ENCODE results near the gene TXNRD3. TPM values are rescaled to one million over a fixed set of nuclear protein-coding genes. Genes with fewer than 3 reads are reported as not detected.
A peak's percentile ranks its signal among the peaks of the same experiment; 100 is the strongest.
"Not testable (repeated sequence)": the region's sequence is repeated elsewhere in the genome, so short reads cannot be mapped to it uniquely, and the experiment has no call there.

Gene TXNRD3
- total and polyA plus RNA-seq, 12 donors: 2.1 to 7.8 (median 5.4) TPM

GRCh38 chr3:126607214-126607908, 47.6 kb downstream of the TXNRD3 start:
- peaks cover 0 to 9% (median 0%) of the 10 kb centered on the region in 9 donors for H3K4me1 ChIP-seq
- no peaks in the 10 kb centered on the region for H3K27me3 ChIP-seq
- peaks cover 0 to 89% (median 17%) of the 10 kb centered on the region in 9 donors for H3K36me3 ChIP-seq
- intact Hi-C loops (cut with DNase I): no loop called here
- no peak overlapping the region for H3K27ac ChIP-seq
- ATAC-seq: peak in 4 of 8 donors; percentile 67 to 87 (median 76)
- WGBS, 2 donors: 72 to 81% methylated on average over 11 of the region's 11 CpGs
- no peak for TF ChIP-seq CTCF (IDR thresholded peaks at IDR 0.05)
- DNase-seq: no peak
- no peaks in the 10 kb centered on the region for H3K9me3 ChIP-seq
- no peak overlapping the region for H3K4me3 ChIP-seq

GRCh38 chr3:126606001-126606400, 48.9 kb downstream of the TXNRD3 start:
- WGBS, 2 donors: 72 to 80% methylated on average over 3 of the region's 3 CpGs
- Histone ChIP-seq H3K27ac (no peak overlapping the region), H3K36me3 (peaks cover 0 to 84% (median 17%) of the 10 kb centered on the region in 9 donors), H3K4me1 (peaks cover 0 to 9% (median 0%) of the 10 kb centered on the region in 9 donors), H3K4me3 (no peak overlapping the region), H3K27me3 (no peaks in the 10 kb centered on the region), H3K9me3 (no peaks in the 10 kb centered on the region)
- DNase-seq: no peak
- ATAC-seq: no peak
- no peak for TF ChIP-seq CTCF (IDR thresholded peaks at IDR 0.05)
- intact Hi-C loops (cut with DNase I): no loop called here

- intact Hi-C loops (cut with DNase I): no loop called here
- no peaks in the 10 kb centered on the region for H3K27me3 ChIP-seq
- 91% methylated on average over 6 of the region's 6 CpGs for WGBS, 2 donors
- no peaks in the 10 kb centered on the region for H3K9me3 ChIP-seq
- H3K27ac ChIP-seq: no peak overlapping the region
- H3K36me3 ChIP-seq: peaks cover 0 to 71% (median 6%) of the 10 kb centered on the region in 9 donors
- ATAC-seq (no peak), DNase-seq (no peak)
- TF ChIP-seq CTCF (IDR thresholded peaks at IDR 0.05): no peak
- H3K4me3 ChIP-seq: no peak overlapping the region
- peaks cover 0 to 9% (median 0%) of the 10 kb centered on the region in 9 donors for H3K4me1 ChIP-seq
Measured at GRCh38 chr3:126604691-126605090, 50.2 kb downstream of the TXNRD3 start.

GRCh38 chr3:126599101-126599500, 55.8 kb downstream of the TXNRD3 start:
- Histone ChIP-seq H3K27me3 (no peaks in the 10 kb centered on the region), H3K4me3 (no peak overlapping the region), H3K4me1 (no peaks in the 10 kb centered on the region), H3K36me3 (peaks cover 0 to 18% (median 0%) of the 10 kb centered on the region in 9 donors), H3K9me3 (peaks cover 0 to 5% (median 0%) of the 10 kb centered on the region in 11 donors), H3K27ac (no peak overlapping the region)
- 0 to 2% methylated on average over 1 of the region's 1 CpG for WGBS, 2 donors
- intact Hi-C loops (cut with DNase I): no loop called here
- no peak for TF ChIP-seq CTCF (IDR thresholded peaks at IDR 0.05)
- no peak for ATAC-seq
- no peak for DNase-seq

- intact Hi-C loops (cut with DNase I); DNase-seq; ATAC-seq; H3K4me1 ChIP-seq; H3K27me3 ChIP-seq; H3K4me3 ChIP-seq; H3K36me3 ChIP-seq; H3K27ac ChIP-seq: not testable (repeated sequence)
- 91 to 96% methylated on average over 4 of the region's 4 CpGs for WGBS, 2 donors
- H3K9me3 ChIP-seq: peaks cover 0 to 11% (median 0%) of the 10 kb centered on the region in 11 donors
Measured at GRCh38 chr3:126595479-126595878, 59.4 kb downstream of the TXNRD3 start.

- H3K27me3 ChIP-seq; H3K4me3 ChIP-seq; H3K27ac ChIP-seq; H3K36me3 ChIP-seq; intact Hi-C loops (cut with DNase I); H3K4me1 ChIP-seq; DNase-seq; ATAC-seq: not testable (repeated sequence)
- WGBS, 2 donors: 58 to 70% methylated on average over 5 of the region's 5 CpGs
- peaks cover 0 to 44% (median 0%) of the 10 kb centered on the region in 11 donors for H3K9me3 ChIP-seq
Measured at GRCh38 chr3:126591515-126591914, 63.4 kb downstream of the TXNRD3 start.
